ENCODE results near the gene TMEM135.
"Not testable (repeated sequence)": the region's sequence is repeated elsewhere in the genome, so short reads cannot be mapped to it uniquely, and the experiment has no call there.

TMEM135 gene

GRCh38 chr11:87139475-87139874, 101.7 kb downstream of the TMEM135 start:
- no peak for DNase-seq (ENCODE audit: low read depth)
- TF ChIP-seq, protein P1, sequence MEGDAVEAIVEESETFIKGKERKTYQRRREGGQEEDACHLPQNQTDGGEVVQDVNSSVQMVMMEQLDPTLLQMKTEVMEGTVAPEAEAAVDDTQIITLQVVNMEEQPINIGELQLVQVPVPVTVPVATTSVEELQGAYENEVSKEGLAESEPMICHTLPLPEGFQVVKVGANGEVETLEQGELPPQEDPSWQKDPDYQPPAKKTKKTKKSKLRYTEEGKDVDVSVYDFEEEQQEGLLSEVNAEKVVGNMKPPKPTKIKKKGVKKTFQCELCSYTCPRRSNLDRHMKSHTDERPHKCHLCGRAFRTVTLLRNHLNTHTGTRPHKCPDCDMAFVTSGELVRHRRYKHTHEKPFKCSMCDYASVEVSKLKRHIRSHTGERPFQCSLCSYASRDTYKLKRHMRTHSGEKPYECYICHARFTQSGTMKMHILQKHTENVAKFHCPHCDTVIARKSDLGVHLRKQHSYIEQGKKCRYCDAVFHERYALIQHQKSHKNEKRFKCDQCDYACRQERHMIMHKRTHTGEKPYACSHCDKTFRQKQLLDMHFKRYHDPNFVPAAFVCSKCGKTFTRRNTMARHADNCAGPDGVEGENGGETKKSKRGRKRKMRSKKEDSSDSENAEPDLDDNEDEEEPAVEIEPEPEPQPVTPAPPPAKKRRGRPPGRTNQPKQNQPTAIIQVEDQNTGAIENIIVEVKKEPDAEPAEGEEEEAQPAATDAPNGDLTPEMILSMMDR (conservative IDR thresholded peaks at IDR 0.05; ENCODE audit: low read depth, low read length) = no peak

DNA sequence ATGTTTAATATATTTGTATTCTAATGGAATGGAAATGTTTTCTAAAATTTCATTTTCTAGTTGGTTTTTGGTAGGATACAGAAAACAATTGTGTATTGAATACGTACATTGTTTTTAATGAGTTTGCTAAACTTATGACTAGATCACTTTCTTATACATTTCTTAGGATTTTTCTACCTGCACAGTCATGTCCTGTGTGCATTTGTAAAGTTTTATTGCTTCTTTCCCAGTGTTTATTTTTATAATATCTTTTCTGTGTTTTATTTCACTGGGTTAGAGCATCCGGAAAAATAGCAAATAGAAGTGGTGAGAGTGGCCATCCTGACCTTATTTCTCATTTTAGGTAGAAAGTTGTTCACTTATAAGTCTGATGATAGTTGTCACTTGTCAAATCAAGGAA, 103.6 kb downstream of the TMEM135 start:
- TF ChIP-seq, protein P1 (conservative IDR thresholded peaks at IDR 0.05; ENCODE audit: low read depth, low read length) = no peak
- no peak overlapping the region for H3K4me3 ChIP-seq (ENCODE audit: low read depth, low read length)
- DNase-seq (ENCODE audit: low read depth) = no peak

More at GRCh38 chr11:87139475-87139874, 101.7 kb downstream of the TMEM135 start:
- H3K4me3 ChIP-seq (ENCODE audit: low read depth, low read length) = no peak overlapping the region

DNA sequence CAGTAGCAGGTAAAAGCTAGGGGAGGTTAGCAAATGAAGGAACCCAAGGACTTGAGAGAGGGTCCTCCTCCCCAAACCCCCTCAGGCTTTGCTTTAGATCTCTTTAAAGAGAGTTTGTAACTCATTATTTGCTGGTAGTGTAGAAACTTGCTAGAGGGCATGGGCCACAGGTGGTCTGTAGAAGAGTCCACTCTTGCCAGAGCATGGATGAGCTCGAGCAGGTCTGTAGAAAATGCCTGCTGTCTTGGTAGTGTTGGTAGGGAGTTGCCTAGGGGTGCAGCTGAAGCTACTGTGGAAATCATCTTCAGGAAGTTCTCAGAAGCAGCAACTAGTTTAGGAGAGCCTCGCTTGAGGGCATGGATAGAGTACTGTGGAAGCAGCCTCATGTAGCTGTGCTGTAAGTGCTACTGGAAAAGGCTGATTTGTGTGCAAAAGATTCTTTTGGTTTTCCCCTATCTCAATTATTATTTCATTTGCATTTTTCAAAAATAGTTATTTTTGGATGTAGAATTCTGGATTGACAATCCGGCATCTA, 104.3 kb downstream of the TMEM135 start:
- TF ChIP-seq, protein P1 (conservative IDR thresholded peaks at IDR 0.05; ENCODE audit: low read depth, low read length) = no peak
- no peak for DNase-seq (ENCODE audit: low read depth)
- H3K4me3 ChIP-seq (ENCODE audit: low read depth, low read length) = no peak overlapping the region

DNA sequence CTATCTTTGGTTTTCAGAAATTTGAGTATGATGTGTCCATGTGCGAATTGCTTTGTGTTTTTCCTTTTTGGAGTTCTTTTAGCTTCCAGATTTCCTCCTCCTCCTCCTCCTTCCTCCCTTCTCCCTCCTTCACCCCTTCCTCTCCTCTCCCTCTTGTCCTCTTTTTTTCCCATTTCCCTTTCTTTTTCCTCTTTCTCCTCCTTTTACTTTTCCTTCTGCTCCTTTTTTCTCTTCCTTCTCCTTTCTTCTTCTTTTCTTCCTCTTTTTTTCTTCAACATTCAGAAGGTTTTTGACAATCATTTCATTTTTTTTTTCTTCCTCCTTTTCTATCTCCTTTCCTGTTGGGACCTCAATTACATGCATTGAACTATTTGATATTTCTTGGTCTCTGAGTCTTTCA, 104.9 kb downstream of the TMEM135 start:
- no peak overlapping the region for H3K4me3 ChIP-seq (ENCODE audit: low read depth, low read length)
- TF ChIP-seq, protein P1 (conservative IDR thresholded peaks at IDR 0.05; ENCODE audit: low read depth, low read length) = no peak
- no peak for DNase-seq (ENCODE audit: low read depth)

DNA sequence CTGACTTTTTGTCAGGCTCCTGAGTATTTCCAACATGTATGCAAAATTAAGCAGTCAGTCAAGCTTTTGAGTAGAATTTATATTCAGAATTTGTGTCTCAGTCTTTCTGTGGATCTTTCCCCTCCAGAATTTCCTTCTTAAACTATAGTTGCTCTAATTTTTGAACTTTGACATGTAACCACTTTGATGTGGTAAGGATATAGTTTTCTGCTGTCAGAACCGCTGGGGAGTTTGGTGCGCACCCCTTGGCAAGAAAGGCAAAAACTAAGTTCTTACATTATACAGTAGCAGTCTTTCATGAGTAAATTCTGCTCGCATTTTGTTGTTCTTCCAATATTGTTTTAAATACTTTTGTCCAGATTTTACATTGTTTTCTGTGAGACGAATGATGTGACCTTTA, 105.9 kb downstream of the TMEM135 start:
- no peak overlapping the region for H3K4me3 ChIP-seq (ENCODE audit: low read depth, low read length)
- TF ChIP-seq, protein P1 (conservative IDR thresholded peaks at IDR 0.05; ENCODE audit: low read depth, low read length) = no peak
- DNase-seq (ENCODE audit: low read depth) = no peak

DNA sequence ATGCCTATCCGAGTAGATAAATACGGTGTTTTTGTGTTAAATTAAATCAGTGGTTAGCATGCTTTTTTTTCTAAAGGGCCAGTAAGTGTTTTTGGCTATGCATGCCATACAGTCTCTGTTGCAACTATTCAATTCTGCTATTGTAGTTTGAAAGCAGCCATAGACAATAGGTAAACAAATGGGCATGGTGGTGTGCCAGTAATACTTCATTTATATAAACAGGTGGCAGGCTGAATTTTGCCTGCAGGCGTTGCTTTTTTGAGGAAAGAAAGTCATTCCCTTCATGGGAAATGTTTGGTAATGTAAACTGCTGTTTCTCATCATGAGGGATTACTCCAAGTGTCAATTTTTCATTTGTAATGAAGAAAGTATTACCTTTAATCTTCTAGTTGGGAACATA, 106.5 kb downstream of the TMEM135 start:
- no peak overlapping the region for H3K4me3 ChIP-seq (ENCODE audit: low read depth, low read length)
- no peak for DNase-seq (ENCODE audit: low read depth)
- TF ChIP-seq, protein P1 (conservative IDR thresholded peaks at IDR 0.05; ENCODE audit: low read depth, low read length) = no peak

DNA sequence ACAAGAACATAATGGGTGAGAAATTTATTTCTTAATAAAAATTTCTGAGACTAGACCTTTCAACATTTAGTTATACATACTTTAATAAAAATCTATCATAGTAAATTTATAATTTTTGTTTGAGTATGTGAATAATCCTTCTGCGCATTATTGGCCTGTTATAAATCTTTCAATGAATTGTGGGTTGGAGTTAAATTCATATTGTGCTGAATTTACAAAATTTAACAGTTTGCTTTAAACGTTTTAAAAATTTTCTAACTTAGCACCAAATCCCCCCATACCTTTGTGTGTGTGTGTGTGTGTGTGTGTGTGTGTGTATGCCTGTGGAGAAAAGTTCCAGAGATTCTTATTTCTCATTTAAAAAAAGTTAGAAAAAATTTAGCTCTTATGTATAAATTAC, 111.0 kb downstream of the TMEM135 start:
- TF ChIP-seq, protein P1 (conservative IDR thresholded peaks at IDR 0.05; ENCODE audit: low read depth, low read length) = no peak
- no peak for DNase-seq (ENCODE audit: low read depth)

DNA sequence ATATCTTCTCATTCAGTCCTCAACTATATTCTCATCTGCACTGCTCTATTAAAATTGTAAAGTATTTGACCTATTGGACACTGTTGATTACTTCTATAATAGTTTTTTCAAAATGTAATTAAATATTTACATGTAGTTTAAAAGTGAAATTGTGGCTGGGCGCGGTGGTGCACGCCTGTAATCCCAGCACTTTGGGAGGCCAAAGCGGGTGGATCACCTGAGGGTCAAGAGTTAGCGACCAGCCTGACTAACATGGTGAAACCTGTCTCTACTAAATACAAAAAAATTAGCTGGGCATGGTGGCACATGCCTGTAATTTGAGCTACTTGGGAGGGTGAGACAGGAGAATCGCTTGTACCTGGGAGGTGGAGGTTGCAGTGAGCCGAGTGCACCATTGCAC, 112.0 kb downstream of the TMEM135 start:
- DNase-seq (ENCODE audit: low read depth); H3K4me3 ChIP-seq (ENCODE audit: low read depth, low read length): not testable (repeated sequence)

More for the DNA sequence above, 111.0 kb downstream of the TMEM135 start:
- no peak overlapping the region for H3K4me3 ChIP-seq (ENCODE audit: low read depth, low read length)

Data from choroid plexus epithelial cell (primary cell).